Neuron (in vitro differentiated cells): ENCODE data around the gene ACP7.

ENCODE experiments used
- H2AFZ ChIP-seq: one replicate; pipeline ENCODE4 v1.6.1; 2013; ENCODE audit warnings: low read depth, mild to moderate bottlenecking, inconsistent platforms, low read length, moderate library complexity
- H3K27me3 ChIP-seq: one replicate; pipeline ENCODE4 v1.6.1; 2013; ENCODE audit warnings: low read length; ENCODE audit not compliant: insufficient read depth
- H3K36me3 ChIP-seq: one replicate; pipeline ENCODE4 v1.6.1; 2013; ENCODE audit warnings: low read length; ENCODE audit not compliant: insufficient read depth
- H3K4me1 ChIP-seq: one replicate; pipeline ENCODE4 v1.6.1; 2013; ENCODE audit warnings: low read length; ENCODE audit not compliant: insufficient read depth
- H3K4me3 ChIP-seq: 2 replicates; pipeline ENCODE4 v1.5.1; 2013; ENCODE audit warnings: mild to moderate bottlenecking, low read length, moderate library complexity
- H3K9me3 ChIP-seq: one replicate; pipeline ENCODE4 v1.6.1; 2013; ENCODE audit warnings: low read length

The ACP7 gene

GRCh38 chr19:39083983-39084731 lies at the start of gene ACP7:
ACP7 (plus strand) TSS chr19:39084368; CDS start chr19:39085270, 902 bp downstream.
- H3K4me1 ChIP-seq = no peaks in the 10 kb centered on the region
- no peaks in the 10 kb centered on the region for H3K9me3 ChIP-seq
- H3K4me3 ChIP-seq = no peak within 1 kb of the TSS
- H2AFZ ChIP-seq = no peak within 1 kb of the TSS
- H3K36me3 ChIP-seq = no peaks in the 10 kb centered on the region
- peaks cover 46% of the 10 kb centered on the region for H3K27me3 ChIP-seq

- Histone ChIP-seq H3K36me3 (no peaks in the 10 kb centered on the region), H3K4me3 (no peak overlapping the region), H3K9me3 (no peaks in the 10 kb centered on the region), H2AFZ (no peak overlapping the region), H3K27me3 (peaks cover 21% of the 10 kb centered on the region), H3K4me1 (peaks cover 2% of the 10 kb centered on the region)
These were observed 47.6 kb upstream of the ACP7 start for GRCh38 chr19:39036581-39036980.

GRCh38 chr19:39037194-39037593 lies 47.0 kb upstream of the ACP7 start:
- Histone ChIP-seq H3K36me3 (no peaks in the 10 kb centered on the region), H3K4me1 (no peaks in the 10 kb centered on the region), H3K4me3 (no peak overlapping the region), H3K27me3 (peaks cover 15% of the 10 kb centered on the region), H2AFZ (no peak overlapping the region), H3K9me3 (no peaks in the 10 kb centered on the region)

- Histone ChIP-seq H3K27me3 (peaks cover 6% of the 10 kb centered on the region), H2AFZ (no peak overlapping the region), H3K4me1 (no peaks in the 10 kb centered on the region), H3K9me3 (no peaks in the 10 kb centered on the region), H3K36me3 (no peaks in the 10 kb centered on the region), H3K4me3 (no peak overlapping the region)
These were observed 46.1 kb upstream of the ACP7 start for GRCh38 chr19:39038098-39038497.

GRCh38 chr19:39045506-39045905 lies 38.7 kb upstream of the ACP7 start:
- peaks cover 11% of the 10 kb centered on the region for H3K9me3 ChIP-seq
- H3K4me1 ChIP-seq = no peaks in the 10 kb centered on the region
- H3K36me3 ChIP-seq = no peaks in the 10 kb centered on the region
- no peak overlapping the region for H3K4me3 ChIP-seq
- no peak overlapping the region for H2AFZ ChIP-seq
- H3K27me3 ChIP-seq = no peaks in the 10 kb centered on the region

GRCh38 chr19:39046037-39046821 lies 37.9 kb upstream of the ACP7 start:
- Histone ChIP-seq H3K27me3 (no peaks in the 10 kb centered on the region), H3K4me1 (no peaks in the 10 kb centered on the region), H3K36me3 (no peaks in the 10 kb centered on the region), H3K9me3 (peaks cover 11% of the 10 kb centered on the region), H2AFZ (no peak overlapping the region), H3K4me3 (no peak overlapping the region)

- Histone ChIP-seq H3K9me3 (peaks cover 11% of the 10 kb centered on the region), H3K27me3 (no peaks in the 10 kb centered on the region), H2AFZ (no peak overlapping the region), H3K4me1 (no peaks in the 10 kb centered on the region), H3K36me3 (no peaks in the 10 kb centered on the region), H3K4me3 (no peak overlapping the region)
These were observed 37.1 kb upstream of the ACP7 start for GRCh38 chr19:39047073-39047472.

GRCh38 chr19:39052243-39052746 lies 31.9 kb upstream of the ACP7 start:
- Histone ChIP-seq H3K27me3 (no peaks in the 10 kb centered on the region), H3K4me1 (no peaks in the 10 kb centered on the region), H3K36me3 (no peaks in the 10 kb centered on the region), H3K9me3 (peaks cover 4% of the 10 kb centered on the region), H3K4me3 (no peak overlapping the region), H2AFZ (no peak overlapping the region)

GRCh38 chr19:39052846-39053245 lies 31.3 kb upstream of the ACP7 start:
- Histone ChIP-seq H2AFZ (no peak overlapping the region), H3K36me3 (no peaks in the 10 kb centered on the region), H3K9me3 (peaks cover 4% of the 10 kb centered on the region), H3K27me3 (no peaks in the 10 kb centered on the region), H3K4me3 (no peak overlapping the region), H3K4me1 (no peaks in the 10 kb centered on the region)

GRCh38 chr19:39053276-39054090 lies 30.7 kb upstream of the ACP7 start:
- H3K36me3 ChIP-seq = no peaks in the 10 kb centered on the region
- H3K9me3 ChIP-seq = peaks cover 4% of the 10 kb centered on the region
- no peaks in the 10 kb centered on the region for H3K4me1 ChIP-seq
- H3K27me3 ChIP-seq = no peaks in the 10 kb centered on the region
- no peak overlapping the region for H2AFZ ChIP-seq
- no peak overlapping the region for H3K4me3 ChIP-seq

- no peaks in the 10 kb centered on the region for H3K36me3 ChIP-seq
- H3K4me1 ChIP-seq = no peaks in the 10 kb centered on the region
- H3K27me3 ChIP-seq = no peaks in the 10 kb centered on the region
- H2AFZ ChIP-seq = no peak overlapping the region
- peaks cover 4% of the 10 kb centered on the region for H3K9me3 ChIP-seq
- no peak overlapping the region for H3K4me3 ChIP-seq
These were observed 30.1 kb upstream of the ACP7 start for GRCh38 chr19:39054091-39054470.

- peaks cover 4% of the 10 kb centered on the region for H3K9me3 ChIP-seq
These were observed 26.6 kb upstream of the ACP7 start for GRCh38 chr19:39057615-39058014.

GRCh38 chr19:39059302-39059701 lies 24.9 kb upstream of the ACP7 start:
- H3K36me3 ChIP-seq = no peaks in the 10 kb centered on the region
- H2AFZ ChIP-seq = no peak overlapping the region
- H3K27me3 ChIP-seq = no peaks in the 10 kb centered on the region
- H3K9me3 ChIP-seq = peaks cover 4% of the 10 kb centered on the region
- no peaks in the 10 kb centered on the region for H3K4me1 ChIP-seq
- no peak overlapping the region for H3K4me3 ChIP-seq

More at GRCh38 chr19:39057615-39058014, 26.6 kb upstream of the ACP7 start:
- Histone ChIP-seq H3K27me3 (no peaks in the 10 kb centered on the region), H3K36me3 (no peaks in the 10 kb centered on the region), H3K4me1 (no peaks in the 10 kb centered on the region), H2AFZ (no peak overlapping the region), H3K4me3 (no peak overlapping the region)
